Measurements from ENCODE around the gene UNC45A.
"Not testable (repeated sequence)": the region's sequence is repeated elsewhere in the genome, so short reads cannot be mapped to it uniquely, and the experiment has no call there.

UNC45A gene

DNA sequence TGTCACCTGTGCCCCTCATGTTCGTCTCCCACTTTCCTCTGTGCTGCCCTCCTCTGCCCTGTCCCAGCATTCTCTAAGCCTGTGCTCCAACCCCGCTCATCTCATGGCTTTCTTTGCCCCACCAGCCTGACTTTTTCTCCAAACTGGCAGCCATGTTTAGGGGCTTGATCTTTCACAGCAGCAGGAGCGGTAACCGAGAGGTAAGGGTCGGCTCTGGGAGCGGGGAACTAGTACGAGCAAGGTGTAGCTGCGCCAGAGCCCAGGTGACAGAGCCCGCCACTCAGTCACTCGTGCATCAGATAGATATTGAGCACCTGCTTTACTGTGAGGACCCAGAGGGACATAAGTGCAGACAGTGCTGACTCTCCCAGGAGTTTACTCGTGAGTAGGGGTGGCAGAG is 18.6 kb upstream of the UNC45A start:
- no peak for DNase-seq (ENCODE audit: low read depth, low spot score)

GRCh38 chr15:90917569-90917968 is 17.5 kb upstream of the UNC45A start:
- DNase-seq (ENCODE audit: low read depth, low spot score), result no peak

DNA sequence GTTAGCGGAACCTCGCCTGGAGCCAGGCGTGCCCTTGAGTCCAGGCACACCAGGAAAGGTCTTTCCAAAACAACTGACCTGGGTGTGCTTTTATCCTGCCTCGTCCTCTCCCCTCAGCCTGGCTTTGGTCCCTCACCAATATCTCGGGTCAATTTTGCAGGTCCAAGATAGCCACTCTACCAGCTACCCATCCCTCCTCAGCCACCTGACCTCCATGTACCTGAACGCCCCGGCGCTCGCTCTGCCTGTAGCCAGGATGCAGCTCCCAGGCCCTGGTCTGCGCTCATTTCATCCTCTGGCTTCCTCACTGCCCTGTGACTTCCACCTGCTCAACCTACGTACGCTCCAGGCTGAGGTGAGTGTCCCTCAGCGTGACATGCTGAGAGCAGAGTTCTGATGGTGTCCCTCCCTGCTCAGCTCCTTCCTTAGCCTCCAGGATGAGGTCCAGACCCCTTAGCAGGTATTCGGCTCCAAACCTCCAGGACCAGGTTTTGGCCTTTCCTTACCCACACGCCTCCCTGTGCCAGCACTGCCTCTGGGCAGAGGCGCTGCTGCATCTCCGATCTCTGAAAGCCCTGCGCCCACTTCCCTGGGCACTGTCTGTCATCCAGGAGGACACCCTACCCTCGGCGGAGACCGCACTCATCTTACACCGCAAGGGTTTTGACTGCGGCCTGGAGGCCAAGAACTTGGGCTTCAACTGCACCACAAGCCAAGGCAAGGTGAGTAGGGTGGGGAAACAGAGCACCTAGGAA is 16.9 kb upstream of the UNC45A start:
- DNase-seq (ENCODE audit: low read depth, low spot score), result no peak

- DNase-seq (ENCODE audit: low read depth, low spot score), result no peak
These were observed 16.2 kb upstream of the UNC45A start for GRCh38 chr15:90918835-90919234.

GRCh38 chr15:90921887-90922286 is 13.2 kb upstream of the UNC45A start:
- no peak for DNase-seq (ENCODE audit: low read depth, low spot score)

DNA sequence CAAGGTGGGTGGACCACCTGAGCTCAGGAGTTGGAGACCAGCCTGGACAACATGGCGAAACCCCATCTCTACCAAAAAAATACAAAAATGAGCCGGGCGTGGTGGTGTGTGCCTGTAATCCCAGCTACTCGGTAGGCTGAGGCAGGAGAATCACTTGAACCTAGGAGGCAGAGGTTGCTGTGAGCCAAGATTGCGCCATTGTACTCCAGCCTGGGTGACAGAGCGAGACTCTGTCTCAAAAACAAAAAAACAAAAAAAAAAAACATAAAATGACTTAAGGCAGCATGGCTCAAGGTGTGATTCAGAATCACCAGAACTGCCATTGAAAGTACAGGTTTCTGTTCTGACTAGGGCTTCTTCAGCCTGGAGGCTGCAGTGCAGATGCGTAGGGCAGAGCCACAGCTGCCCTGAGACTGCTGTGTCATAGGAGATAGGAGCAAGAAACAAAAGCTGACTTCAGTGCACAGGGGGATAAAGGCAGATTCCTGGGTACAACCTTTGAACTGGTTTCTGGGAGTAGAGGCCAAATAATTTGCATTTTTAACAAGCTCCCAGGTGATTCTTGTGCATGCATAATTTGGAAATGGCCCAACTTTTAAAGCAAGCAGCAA is 12.3 kb upstream of the UNC45A start:
- not testable (repeated sequence) for DNase-seq (ENCODE audit: low read depth, low spot score)

DNA sequence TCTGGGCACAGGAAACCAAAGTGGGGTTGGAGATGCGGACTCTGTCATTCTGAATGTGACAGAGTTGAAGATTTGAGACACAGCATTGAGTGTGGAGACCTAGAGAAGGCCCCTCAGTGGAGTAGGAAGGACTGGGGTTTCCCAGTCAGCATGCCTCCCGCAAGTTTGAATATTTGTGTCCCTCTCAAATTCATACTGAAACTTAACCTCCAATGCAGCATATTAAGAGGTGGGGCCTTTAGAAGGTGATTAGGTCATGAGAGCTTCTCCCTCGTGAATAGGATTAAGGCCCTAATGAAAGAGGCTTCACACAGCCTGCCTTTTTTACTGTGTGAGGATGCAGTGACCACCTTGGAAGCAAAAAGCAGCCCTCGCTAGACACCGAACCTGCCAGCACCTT is 10.7 kb upstream of the UNC45A start:
- no peak for DNase-seq (ENCODE audit: low read depth, low spot score)

DNA sequence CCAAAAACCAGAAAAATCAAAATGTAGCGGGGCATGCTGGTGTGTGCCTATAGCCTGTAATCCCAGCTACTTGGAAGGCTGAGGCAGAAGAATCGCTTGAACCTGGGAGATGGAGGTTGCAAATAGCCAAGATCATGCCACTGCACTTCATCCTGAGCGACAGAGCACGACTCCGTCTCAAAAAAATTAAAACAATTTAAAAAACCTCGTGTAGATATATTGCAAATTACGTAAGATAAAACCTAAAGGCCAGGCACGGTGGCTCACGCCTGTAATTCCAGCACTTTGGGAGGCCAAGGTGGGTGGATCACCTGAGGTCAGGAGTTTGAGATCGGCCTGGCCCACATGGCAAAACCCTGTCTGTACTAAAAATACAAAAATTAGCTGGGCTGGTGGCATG is 8.3 kb upstream of the UNC45A start:
- not testable (repeated sequence) for DNase-seq (ENCODE audit: low read depth, low spot score)

GRCh38 chr15:90928106-90928505 is 7.0 kb upstream of the UNC45A start:
- not testable (repeated sequence) for DNase-seq (ENCODE audit: low read depth, low spot score)

DNA sequence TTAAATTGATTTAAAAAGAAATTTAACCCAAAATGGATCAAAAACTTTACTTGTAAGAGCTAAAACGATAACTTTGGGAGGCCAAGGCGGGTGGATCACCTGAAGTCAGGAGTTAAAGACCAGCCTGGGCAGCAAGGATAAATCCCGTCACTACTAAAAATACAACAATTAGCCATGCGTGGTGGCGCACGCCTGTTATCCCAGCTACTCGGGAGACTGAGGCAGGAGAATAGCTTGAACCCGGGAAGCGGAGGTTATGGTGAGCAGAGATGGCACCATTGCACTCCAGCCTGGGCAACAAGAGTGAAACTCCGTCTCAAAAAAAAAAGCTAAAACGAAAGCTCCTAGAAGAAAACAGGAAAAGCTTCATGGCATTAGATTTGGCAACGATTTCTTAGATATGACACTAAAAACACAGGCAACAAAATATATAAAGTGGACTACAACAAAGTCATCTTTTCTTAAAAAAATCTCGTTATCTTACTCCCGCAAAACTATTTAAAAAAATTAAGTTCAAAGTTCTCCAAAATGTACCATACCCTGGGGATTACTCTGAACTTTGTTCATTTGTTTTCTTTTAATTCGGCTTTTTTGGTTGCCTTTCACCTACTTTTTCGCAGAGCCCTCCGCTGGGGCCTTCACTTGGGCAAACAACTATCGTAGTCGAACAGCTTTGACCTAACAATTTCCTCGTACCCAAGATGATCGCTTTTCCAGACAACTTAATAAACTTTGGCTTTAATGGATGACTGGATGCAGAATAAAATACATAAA is 5.7 kb upstream of the UNC45A start:
- DNase-seq (ENCODE audit: low read depth, low spot score), result no peak

- no peak for DNase-seq (ENCODE audit: low read depth, low spot score)
These were observed 4.1 kb upstream of the UNC45A start for GRCh38 chr15:90930861-90931574.

GRCh38 chr15:90931575-90931827 is 3.6 kb upstream of the UNC45A start:
- DNase-seq (ENCODE audit: low read depth, low spot score), result no peak

DNA sequence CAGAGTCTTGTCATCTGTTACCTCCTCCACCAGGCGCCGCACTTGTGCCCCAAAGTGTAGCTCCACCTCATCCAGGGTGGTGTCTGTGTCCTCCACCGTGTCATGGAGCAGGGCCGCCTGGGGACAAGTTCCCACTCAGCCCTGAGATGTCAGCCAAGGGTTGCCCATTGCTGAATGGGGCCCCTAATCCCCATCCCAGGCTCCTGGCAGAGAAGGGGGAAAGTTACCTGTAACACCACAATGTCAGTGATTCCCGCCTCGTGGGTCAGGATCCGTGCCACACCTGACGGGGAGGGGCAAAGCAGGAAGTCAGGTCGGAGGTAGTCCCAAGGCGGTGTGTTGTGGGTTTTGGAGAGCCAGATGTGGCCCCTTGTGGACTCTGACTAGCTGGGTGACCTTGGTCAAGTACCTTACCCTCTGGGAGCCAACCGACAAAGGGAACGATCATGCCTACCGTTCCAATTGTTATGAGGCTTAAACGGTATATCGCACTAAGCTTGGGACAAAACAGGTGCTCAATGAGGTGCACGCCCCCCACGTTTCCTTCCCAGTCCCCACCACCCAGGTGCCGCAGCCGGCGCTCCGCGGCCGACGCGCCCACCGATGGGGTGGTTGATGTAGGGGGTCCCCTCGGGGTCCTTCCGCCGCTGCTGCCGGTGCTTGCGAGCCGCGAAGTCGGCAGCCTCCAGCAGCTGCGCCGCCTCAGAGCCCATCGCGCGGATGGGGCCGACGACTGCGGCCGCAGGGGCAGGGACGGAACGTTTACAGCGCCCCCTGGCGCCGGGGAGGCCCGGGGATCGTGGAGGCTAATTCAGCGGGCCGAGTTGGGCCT is 3.0 kb upstream of the UNC45A start, which contains the start of gene HDDC3:
Gene HDDC3 (minus strand): TSS at position 722 of the 832 bp plus-strand sequence. CDS start 9 bp downstream, at position 713.
- DNase-seq (ENCODE audit: low read depth, low spot score), result peak; percentile 47

- DNase-seq (ENCODE audit: low read depth, low spot score), result no peak
These were observed 2.5 kb upstream of the UNC45A start for GRCh38 chr15:90932660-90932991.

DNA sequence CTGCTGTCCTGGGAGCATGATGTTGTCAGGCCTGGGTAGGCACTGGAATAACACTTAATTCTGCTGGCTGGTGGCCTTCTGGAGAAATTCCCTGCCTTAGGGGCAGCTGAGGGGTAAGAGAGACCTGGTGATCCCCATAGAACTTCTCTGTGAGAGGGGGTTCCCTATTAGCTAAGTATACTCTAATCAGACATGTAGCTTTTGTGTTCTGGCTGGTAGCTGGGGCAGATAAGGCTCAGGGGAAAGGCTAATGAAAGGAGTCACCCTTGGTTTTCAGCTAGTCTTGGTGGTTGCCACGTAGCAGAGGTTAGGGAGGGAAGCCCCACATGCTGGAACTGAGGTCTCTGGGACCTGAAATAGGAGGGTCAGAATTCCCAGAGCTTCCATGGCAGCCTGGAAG is 1.8 kb upstream of the UNC45A start:
- no peak for DNase-seq (ENCODE audit: low read depth, low spot score)

GRCh38 chr15:90934256-90934948 is 683 bp upstream of the UNC45A start:
- peak; percentile 57 for DNase-seq (ENCODE audit: low read depth, low spot score)

GRCh38 chr15:90936823-90937222 is 1.7 kb downstream of the UNC45A start:
- DNase-seq (ENCODE audit: low read depth, low spot score), result no peak

DNA sequence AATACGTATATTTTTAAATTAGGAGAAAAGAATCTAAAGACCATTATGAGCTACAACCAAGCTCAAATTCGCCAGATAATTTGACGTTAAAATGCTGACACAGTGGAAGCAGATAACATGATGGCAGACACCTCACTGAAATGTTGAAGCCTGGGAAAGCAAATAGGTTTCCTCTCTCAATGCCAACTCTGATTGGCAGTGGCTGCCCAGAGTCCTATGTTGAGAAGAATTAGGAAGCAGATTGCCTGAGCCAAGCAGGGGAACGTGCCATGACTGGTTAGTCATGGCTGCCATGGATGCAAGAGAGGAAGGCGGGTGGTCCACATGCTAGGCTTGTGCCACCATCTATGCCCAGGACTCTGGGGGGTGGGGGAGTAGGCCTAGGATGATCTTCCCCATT is 3.2 kb downstream of the UNC45A start:
- no peak for DNase-seq (ENCODE audit: low read depth, low spot score)

GRCh38 chr15:90939756-90940155 is 4.7 kb downstream of the UNC45A start:
- no peak for DNase-seq (ENCODE audit: low read depth, low spot score)

GRCh38 chr15:90941038-90941437 is 6.0 kb downstream of the UNC45A start:
- DNase-seq (ENCODE audit: low read depth, low spot score), result no peak
